ENCODE measurements around the gene ISCA2. TPM values are rescaled to one million over a fixed set of nuclear protein-coding genes. Genes with fewer than 3 reads are reported as not detected.

ISCA2 gene
- total RNA-seq, 2 donors from 2014 or later: 40.5 to 58.1 TPM

DNA sequence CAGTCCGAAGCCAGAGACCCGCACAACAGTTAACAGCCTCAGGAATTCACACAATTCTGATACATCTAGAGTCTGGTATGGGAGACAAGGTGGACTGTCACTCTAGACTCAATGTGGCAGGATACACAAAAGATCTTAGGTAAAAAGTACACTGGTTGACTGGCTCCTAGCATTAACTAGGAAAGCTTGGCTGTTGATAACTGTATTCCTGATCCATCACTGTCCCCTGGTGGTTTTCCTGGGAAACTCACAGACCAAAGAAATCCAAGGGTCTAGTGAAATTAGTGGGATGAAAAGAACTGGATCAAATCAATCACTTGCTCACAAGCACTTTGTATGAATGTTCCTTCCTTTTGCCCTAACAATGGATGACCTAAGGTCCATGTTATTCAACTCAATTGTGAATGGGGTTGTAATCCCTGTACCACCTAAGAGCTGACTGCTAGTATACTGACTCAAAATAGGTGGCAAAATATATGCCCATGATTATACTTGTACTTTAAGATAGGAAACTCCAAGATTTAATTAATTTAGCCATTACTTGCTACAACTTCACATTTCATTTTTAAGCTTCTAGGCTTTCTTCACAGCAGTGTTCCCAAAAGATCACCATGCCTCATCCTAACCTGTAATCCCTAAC lies 14.4 kb upstream of the ISCA2 start:
- Histone ChIP-seq H3K9ac (ENCODE audit: extremely low read depth, low read length, poor library complexity, severe bottlenecking) (no peak overlapping the region), H3K9me3 (ENCODE audit: control insufficient read depth, low read length) (no peaks in the 10 kb centered on the region), H3K27me3 (ENCODE audit: control insufficient read depth, insufficient read depth, low read length, poor library complexity, severe bottlenecking) (no peaks in the 10 kb centered on the region), H3K36me3 (ENCODE audit: control insufficient read depth, insufficient read depth, low read length) (peaks cover 97% of the 10 kb centered on the region), H3K27ac (ENCODE audit: low read depth, low read length) (no peak overlapping the region), H3K4me3 (ENCODE audit: low read length) (no peak overlapping the region), H3K4me1 (ENCODE audit: control insufficient read depth, insufficient read depth, low read length) (peaks cover 11% of the 10 kb centered on the region)
- H3K4me3 Mint-ChIP-seq: no peak overlapping the region
- H3K9me3 Mint-ChIP-seq: no peaks in the 10 kb centered on the region
- no peaks in the 10 kb centered on the region for H3K27me3 Mint-ChIP-seq (ENCODE audit: insufficient read depth)
- peaks cover 83% of the 10 kb centered on the region for H3K36me3 Mint-ChIP-seq (ENCODE audit: low read depth)
- H3K4me1 Mint-ChIP-seq: peaks cover 36% of the 10 kb centered on the region
- TF ChIP-seq CTCF (conservative IDR thresholded peaks at IDR 0.05): peak; percentile 97
- DNase-seq: peak; percentile 76
- peak overlapping the region; percentile 73 for H3K27ac Mint-ChIP-seq
- WGBS, 2 experiments (ENCODE audit: insufficient coverage in 1 of 2, insufficient read length in 1 of 2): 76 to 79% methylated on average over 2 of the region's 2 CpGs

DNA sequence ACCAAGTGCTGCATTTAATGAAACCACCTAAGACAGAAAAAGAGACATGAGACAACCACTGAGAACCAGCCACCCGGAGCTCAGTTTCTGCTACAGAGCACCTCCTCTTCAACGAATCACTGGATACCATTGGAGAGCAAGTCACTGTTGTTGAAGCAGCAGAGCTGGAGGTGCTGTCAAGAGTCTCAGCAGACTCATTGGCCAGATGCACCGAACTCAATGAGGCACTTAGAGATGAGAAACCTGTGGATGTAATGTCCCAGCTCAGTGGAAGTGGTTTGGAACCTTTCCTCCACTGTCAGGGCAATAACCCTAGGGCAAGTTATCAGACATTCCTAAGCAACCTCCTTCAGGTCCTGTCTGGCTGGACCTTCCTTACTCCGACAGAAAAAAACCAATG lies 13.5 kb upstream of the ISCA2 start:
- peaks cover 8% of the 10 kb centered on the region for H3K4me1 ChIP-seq (ENCODE audit: control insufficient read depth, insufficient read depth, low read length)
- H3K9ac ChIP-seq (ENCODE audit: extremely low read depth, low read length, poor library complexity, severe bottlenecking): no peak overlapping the region
- Mint-ChIP-seq H3K9me3 (no peaks in the 10 kb centered on the region), H3K36me3 (ENCODE audit: low read depth) (peaks cover 82% of the 10 kb centered on the region), H3K4me1 (peaks cover 40% of the 10 kb centered on the region), H3K27me3 (ENCODE audit: insufficient read depth) (no peaks in the 10 kb centered on the region), H3K4me3 (no peak overlapping the region), H3K27ac (no peak overlapping the region)
- WGBS, 2 experiments (ENCODE audit: insufficient coverage in 1 of 2, insufficient read length in 1 of 2): 95 to 96% methylated on average over 4 of the region's 4 CpGs
- no peaks in the 10 kb centered on the region for H3K27me3 ChIP-seq (ENCODE audit: control insufficient read depth, insufficient read depth, low read length, poor library complexity, severe bottlenecking)
- TF ChIP-seq CTCF (conservative IDR thresholded peaks at IDR 0.05): no peak
- no peak for DNase-seq
- H3K4me3 ChIP-seq (ENCODE audit: low read length): no peak overlapping the region
- no peak overlapping the region for H3K27ac ChIP-seq (ENCODE audit: low read depth, low read length)
- H3K9me3 ChIP-seq (ENCODE audit: control insufficient read depth, low read length): no peaks in the 10 kb centered on the region
- H3K36me3 ChIP-seq (ENCODE audit: control insufficient read depth, insufficient read depth, low read length): peaks cover 96% of the 10 kb centered on the region

DNA sequence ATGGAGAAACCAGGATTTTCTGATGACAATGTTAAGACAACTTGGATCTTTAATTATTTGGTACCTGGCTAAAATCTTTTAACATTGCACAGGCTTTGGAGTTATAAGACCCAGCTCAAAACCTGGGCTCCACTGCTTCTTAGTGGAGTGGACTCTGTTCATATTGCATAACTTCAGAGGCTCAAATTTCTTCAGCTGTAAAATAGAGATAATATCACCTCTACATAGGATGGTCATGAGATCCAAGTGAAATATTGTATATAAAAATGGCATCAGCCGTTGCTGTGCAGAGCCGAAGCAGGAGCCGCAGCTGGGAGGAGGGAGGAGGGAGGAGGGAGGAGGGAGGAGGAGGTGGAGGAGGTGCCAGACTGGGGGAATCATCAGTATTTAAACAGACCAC lies 11.0 kb upstream of the ISCA2 start:
- WGBS, 2 experiments (ENCODE audit: insufficient coverage in 1 of 2, insufficient read length in 1 of 2): 90% methylated on average over 3 of the region's 3 CpGs; no CpG with 5 or more reads in 1 of the 2 experiments
- H3K4me1 ChIP-seq (ENCODE audit: control insufficient read depth, insufficient read depth, low read length): peaks cover 15% of the 10 kb centered on the region
- no peaks in the 10 kb centered on the region for H3K27me3 ChIP-seq (ENCODE audit: control insufficient read depth, insufficient read depth, low read length, poor library complexity, severe bottlenecking)
- H3K36me3 ChIP-seq (ENCODE audit: control insufficient read depth, insufficient read depth, low read length): peaks cover 89% of the 10 kb centered on the region
- DNase-seq: no peak
- TF ChIP-seq CTCF (conservative IDR thresholded peaks at IDR 0.05): no peak
- Mint-ChIP-seq H3K36me3 (ENCODE audit: low read depth) (peaks cover 77% of the 10 kb centered on the region), H3K9me3 (no peaks in the 10 kb centered on the region), H3K4me3 (no peak overlapping the region), H3K27ac (no peak overlapping the region), H3K27me3 (ENCODE audit: insufficient read depth) (no peaks in the 10 kb centered on the region), H3K4me1 (peaks cover 41% of the 10 kb centered on the region)
- H3K9ac ChIP-seq (ENCODE audit: extremely low read depth, low read length, poor library complexity, severe bottlenecking): no peak overlapping the region
- no peak overlapping the region for H3K4me3 ChIP-seq (ENCODE audit: low read length)
- no peaks in the 10 kb centered on the region for H3K9me3 ChIP-seq (ENCODE audit: control insufficient read depth, low read length)
- H3K27ac ChIP-seq (ENCODE audit: low read depth, low read length): no peak overlapping the region

Measured in endodermal cell (in vitro differentiated cells).